NOMO-1 (cell line): ENCODE data around the gene CDA.

Experiments used
- DNase-seq, 2 experiments: peaks; one replicate each; lab custom pipeline; 2025; ENCODE audit not compliant: unreplicated experiment in 2 of 2; lab: John Stamatoyannopoulos, UW

The CDA gene

DNA sequence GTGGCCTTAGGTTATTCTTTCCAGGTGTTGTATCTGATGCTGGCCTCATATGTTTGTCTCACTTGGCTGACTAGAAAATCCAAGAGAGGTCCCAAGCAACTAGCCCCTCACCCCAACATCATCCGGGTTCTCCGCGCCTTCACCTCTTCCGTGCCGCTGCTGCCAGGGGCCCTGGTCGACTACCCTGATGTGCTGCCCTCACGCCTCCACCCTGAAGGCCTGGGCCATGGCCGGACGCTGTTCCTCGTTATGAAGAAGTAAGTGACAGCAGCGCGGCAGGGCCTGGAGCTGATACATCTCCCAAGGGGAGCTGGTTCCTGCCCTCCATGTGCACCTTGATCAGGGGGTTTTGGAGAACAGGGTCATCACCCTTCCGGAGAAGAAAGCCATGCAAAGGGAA is 55.5 kb downstream of the CDA start:
- DNase-seq, result no peak

DNA sequence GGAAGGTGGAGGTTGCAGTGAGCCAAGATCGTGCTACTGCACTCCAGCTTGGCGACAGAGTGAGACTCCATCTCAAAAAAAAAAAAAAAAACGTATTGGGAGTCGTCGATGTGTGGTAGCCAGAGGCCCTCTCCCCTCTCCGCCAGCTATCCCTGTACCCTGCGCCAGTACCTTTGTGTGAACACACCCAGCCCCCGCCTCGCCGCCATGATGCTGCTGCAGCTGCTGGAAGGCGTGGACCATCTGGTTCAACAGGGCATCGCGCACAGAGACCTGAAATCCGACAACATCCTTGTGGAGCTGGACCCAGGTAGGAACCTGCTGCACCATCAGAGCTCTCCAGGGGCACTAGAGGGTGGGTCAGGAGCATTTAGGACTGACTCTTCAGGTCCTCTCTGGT is 56.5 kb downstream of the CDA start:
- no peak for DNase-seq

DNA sequence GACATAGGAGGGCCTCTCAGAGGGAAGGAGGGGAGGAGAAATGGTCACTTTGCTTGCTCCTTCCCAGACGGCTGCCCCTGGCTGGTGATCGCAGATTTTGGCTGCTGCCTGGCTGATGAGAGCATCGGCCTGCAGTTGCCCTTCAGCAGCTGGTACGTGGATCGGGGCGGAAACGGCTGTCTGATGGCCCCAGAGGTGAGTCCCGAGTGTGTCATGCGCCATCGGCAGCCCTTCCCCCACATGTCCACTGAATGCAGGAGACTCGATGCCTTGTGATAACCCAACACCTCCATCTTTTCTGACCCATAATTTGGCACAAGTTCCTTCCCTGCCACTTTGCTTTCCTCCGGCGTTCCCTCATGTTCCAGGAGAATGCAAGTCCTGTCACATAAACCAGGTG is 59.5 kb downstream of the CDA start:
- DNase-seq, result no peak

DNA sequence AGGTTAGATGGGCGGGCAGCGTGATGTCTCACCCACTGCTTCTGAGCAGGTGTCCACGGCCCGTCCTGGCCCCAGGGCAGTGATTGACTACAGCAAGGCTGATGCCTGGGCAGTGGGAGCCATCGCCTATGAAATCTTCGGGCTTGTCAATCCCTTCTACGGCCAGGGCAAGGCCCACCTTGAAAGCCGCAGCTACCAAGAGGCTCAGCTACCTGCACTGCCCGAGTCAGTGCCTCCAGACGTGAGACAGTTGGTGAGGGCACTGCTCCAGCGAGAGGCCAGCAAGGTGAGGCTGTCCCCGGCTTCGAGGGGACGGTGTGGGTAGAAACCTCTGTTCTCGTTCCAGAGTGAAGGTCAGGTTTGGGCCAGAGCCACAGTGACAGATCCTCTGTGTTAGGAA is 60.0 kb downstream of the CDA start:
- DNase-seq, result no peak

DNA sequence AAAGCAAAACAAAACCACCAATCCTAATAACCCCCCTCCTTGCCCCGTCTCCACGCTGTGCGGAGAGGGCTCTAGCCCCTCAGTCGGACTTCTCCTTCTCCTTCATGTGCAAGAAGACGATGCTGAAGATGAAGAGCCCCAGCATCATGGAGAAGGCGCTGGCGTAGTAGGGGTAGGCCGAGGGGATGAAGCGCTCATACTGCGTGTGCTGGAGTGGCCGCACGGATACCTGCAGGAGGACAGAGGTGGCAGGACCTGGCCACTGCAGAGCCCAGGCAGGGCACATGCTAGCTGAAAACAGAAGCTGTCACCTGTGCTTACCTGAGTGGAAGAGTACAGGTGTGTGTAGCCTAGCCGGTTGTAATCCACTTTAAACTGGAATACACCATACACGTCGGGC is 63.4 kb downstream of the CDA start:
- DNase-seq, result no peak

DNA sequence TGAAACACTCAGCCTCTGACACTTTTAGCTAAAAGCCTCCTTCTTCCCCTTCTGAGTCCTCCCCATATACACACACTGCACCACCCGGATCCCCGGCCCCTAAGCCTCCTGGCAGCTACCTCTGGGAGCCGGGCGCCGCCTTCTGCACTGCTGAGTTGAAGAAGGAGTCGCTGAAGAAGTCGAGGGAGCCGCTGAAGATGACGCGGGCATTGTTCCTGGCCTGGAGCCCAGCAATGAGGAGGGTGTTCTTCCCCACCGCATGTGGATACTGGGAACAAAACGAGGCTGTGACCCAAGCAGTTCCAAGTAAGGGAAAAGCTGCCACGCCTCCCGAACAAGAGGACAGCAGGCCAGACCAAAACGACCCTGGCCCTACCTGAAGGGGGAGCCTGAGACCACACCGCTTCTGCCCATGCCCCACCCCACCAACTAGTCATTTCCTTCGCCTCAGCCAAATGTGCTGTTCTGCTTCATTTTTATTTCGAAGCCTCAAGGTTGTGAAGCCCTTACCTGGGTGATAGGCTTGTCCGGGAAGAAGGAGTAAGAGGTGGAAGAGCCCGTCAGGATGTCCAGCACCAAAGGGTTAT is 65.3 kb downstream of the CDA start:
- DNase-seq, result no peak

DNA sequence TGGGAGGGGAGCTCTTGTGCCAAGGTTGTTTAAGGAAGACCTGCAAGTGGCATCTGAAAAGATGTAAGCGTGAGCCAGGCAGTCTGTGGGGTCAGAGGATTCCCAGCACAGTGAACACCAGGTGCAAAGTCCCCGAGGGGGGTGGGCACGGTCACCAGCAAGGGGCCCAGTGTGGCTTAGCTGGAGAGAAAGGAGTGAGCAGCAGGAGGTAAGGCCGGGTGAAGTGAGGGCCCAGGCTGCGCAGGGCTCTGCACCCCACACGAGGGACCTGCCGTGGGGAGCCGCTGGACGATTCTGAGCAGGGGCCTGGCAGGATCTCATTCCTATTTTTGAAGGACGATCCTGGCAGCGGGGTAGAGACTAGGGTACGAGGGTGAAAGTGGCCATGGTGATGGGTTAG is 68.1 kb downstream of the CDA start:
- no peak for DNase-seq

DNA sequence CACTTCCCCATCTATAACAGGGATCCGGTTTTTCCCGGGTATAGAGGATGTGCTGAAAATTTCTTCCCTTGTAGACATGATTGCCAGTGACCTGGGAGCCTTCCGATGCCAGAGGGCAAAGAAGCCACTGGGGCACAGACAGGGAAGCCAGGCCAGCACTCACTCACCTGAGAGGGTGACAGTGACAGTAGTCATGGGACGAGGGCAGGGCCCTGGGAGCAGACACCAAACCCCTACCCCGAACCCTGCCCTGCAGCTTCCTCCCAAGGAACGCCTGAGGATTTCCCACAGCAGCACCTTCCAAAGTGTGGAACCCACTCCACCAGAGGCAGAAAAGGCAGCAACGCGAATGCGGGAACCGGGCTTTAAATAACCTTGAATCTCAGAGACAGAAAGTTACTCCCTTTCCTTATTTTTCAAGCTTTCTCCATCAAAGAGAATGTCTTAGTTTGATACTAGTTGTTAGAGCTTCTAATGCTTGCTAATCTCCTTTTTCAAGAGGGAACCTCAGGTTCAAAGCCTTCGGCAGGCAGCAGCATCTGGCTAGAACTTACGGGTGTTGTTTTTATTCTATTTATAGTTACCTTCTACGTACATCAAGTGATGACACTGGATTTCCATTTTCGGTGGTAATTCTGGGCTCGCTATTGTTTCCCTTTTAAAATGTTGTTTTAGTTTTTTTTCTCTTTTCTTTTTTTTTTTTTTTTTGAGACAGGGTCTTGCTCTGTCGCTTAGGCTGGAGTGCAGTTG is 69.4 kb downstream of the CDA start:
- no peak for DNase-seq

DNA sequence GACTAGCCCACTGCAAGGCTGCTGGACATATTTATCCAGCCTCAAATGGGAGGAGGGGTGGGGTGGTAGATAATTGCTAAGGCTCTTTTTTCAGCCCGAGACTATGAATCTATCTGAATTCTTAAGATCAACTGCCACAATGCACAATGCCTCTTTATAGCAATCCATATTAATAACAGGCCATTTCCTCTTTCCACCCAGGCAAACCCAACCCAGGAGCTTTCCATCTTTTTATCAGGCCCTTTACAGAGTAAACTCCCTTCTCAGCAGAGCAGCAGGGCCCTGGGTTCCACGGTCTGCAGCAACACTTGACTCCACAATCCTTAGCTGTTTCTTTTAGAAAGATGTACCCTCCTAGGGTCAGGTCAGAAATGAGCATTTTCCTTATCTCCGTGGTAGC is 71.5 kb downstream of the CDA start:
- peak in 1 of 2 experiments; percentile 8 for DNase-seq

DNA sequence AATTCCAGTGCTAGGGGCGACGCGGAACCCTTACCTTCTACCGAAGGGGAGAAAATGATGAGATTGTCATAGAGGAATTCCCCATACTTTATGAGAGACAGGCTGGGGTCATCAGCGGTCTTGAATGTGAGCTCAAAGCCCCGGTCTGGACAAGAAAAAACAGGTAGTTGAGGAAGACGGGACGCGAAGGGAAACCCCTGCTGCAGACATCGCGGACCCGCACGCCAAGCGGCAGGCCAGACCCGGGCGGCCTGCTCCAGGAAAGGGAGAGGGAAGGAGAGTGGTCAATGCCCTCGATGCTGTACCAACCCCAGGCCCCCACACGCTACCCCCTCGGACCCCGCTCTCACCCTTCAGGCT is 71.9 kb downstream of the CDA start:
- DNase-seq, result peak in 1 of 2 experiments; percentile 21

DNA sequence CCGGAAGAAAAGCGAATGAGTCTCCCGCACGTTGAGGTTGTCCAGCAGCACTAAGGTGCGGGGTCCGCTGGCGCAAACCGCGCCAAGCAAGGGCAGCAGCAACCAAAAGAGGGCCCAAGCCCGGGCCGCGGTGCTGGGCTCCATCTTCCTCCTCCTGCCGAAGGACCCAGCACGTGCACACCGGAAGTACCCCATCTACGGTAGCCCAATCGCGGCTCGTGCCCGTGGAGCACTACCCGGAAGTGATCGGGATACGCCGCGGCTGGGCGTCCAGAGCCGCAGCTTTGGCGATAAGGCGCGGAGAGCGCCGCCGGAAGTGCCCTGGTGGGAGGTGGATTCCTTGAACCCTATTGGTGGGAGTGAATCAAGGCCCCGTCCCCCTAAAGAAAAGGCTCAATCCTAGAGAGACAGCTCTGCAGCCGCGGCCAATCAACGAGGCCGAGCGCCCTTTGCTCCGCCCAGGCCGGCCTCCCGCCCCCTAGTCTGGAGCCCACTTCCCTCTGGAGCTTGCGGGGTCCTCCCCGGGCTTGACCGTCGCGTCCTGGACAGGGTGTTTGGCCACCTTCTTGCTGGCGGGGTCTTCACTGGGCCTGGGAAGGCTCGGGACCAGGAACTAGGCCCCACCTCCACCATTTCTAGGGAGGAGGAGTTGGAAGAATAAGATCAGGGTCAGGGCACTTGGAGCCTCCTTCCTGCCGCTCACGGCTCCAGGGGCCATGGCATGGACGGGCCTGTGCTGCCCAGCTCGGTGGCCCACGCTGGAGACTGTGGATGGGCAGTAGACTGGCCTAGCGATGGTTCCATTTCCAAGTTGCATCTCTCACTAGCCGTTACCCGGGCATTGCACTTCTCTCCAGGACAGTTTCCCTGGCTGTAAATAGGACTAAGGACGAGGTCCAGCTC is 72.6 kb downstream of the CDA start, which contains the start of gene DDOST:
Gene DDOST, minus strand, starts transcription at position 163 of the 903 bp plus-strand sequence. Its CDS starts 19 bp downstream, at position 144.
- DNase-seq, result peak; percentile 98

DNA sequence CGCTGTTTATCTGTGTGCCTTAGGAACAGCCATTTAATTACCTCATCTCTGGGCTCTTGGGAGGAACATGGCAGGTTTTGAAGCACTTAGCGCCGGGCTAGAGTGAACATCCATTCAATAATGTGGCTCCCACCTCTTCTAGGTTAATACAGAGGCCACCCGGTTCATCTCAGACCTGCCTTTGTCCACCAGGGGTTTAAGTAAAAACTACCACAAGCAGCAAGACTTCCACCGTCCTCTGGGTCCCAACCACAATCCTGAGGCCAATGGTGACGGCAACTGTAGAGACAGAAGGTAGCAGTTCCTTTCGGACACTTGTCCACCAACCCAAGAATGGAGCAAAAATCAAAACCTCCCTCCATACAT is 73.2 kb downstream of the CDA start:
- DNase-seq, result no peak

DNA sequence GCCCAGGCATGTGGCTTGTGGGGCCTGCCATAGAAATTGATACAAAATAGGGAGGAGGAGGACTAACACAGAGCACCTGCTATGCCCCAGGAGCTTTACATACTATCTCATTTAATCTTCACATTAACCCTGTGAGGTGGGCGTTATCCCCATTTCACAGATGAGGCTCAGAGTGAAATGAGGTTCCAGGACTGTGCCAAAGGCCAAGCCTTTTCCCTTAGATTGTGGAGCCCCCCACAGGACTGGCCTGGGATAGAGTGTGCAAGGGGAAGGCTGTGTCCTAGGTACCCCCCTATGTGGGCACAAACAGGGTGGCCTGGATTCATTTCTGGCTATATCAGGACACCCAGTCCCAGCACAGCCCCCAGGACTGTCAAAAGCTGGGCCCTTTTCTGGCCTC is 74.5 kb downstream of the CDA start:
- no peak for DNase-seq

DNA sequence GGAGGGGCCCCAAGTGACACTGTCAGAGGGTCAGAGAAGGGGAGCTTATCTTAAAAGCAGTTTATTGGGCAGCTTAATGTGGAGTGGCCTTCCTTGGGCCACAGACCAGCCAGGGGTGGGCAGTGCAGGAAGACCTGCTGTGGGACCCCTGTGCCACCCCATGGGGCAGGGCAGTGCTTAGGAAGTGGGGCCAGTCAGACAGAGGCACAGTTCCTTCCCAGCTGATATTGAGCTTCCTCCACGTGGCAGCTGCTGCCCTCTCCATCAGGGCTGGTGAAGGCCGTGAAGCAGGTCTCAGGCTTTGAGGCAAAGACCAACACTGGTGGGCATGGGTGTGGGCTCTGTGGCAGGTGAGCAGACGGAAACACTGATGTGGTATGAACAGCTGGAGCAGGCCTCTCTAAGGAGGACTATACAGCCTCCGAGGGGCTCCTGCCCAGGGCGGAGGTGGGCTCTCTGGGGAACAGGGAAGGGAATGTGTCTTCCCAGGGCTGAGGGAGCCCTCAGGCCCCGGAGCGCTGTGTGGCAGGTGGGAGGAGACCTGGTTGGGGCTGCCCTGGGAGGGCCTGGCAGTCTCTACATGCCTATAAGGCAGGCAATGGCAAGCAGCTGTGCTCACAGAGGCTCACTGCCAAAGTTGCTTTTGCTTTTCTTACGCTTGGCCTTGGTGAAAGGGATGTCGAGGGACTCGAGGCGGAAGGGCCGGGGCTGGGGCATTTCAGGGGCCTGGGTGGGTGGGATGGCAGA is 75.2 kb downstream of the CDA start:
- no peak for DNase-seq

DNA sequence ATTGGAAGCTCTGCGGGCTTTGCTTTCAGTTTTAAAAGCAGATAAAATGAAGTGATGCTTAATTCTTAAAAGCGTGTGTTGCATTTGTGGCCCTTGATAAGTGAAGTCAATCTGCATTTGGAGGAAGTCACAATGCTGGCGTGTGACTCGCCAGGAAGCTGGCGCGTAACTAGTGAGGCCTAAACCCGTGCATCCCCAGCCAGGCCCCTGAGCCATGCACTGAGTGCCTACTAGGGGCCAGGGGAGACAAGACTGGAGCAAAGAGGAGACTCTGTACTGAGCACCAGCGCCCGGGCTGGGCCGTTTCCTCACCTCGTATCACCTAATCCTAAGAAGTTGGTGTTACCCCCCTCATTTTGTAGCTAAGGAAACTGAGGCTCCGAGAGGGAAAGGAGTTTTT is 76.8 kb downstream of the CDA start:
- peak in 1 of 2 experiments; percentile 14 for DNase-seq

DNA sequence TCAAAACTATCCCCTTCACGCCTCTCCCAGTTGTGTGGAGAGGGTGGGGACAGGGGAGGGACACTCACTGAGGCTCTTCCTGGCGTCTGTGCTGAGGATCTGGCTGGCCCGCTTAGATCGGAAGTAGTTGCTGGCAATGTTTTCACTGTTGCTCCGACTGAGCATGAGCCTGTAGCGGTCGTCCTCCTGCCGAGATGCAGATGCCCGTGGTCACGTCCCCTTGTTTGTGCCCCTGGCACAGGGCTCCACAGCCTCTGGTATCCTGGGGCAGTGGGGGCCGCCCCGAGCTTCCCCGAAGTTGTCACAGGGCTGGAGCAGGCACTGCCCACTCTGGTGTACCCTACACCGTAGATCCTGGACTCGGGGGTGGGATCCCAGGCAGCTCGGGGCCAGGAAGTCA is 77.2 kb downstream of the CDA start:
- no peak for DNase-seq

DNA sequence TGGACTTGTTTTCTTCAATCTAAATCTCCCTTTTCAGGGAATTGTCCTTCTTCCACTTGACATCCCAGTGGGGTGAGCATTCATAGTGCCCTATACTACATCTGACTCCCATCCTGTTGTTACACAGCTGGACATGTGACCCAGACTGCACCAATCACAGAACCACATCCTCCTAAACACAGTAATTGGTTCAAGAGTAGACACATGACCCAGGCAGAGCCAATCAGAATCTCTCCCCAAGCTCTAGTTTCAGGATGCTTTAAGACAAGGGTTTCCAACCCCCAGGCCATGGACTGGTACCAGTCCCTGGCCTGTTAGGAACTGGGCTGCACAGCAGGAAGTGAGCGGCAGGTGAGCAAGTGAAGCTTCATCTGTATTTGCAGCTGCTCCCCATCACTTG is 77.9 kb downstream of the CDA start:
- no peak for DNase-seq
